ENCODE measurements around the gene NEAT1.

DNA sequence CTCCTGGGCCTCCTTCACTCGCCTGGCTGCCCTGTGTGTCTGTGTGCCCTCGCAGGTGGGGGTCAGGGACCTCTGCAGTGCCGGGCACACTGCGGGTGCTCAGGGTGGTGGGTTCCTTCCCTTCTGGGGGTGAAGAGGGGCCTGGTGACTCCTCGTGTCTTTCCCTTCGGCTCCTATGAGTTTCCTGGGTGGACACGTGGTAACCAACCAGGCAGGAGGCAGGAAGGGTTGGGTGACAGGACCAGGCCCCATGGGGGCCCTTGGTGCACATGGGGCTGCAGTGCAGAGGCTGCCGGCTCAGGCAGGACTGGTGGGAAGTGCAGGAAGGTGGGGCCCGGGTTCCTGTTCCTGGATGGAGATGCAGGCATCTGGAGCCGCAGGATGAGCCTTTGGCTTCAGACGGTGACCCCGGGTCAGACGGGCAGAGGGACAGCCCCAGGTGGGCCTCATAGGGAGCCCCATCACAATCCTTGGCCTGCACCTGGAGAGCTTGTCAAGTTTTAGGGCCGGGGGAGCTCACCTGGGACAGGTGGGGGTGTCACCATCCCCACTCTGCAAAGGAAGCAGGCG, 26.6 kb upstream of the NEAT1 start:
- no peak for TF ChIP-seq FOXM1 (IDR thresholded peaks at IDR 0.05; ENCODE audit: borderline replicate concordance)
- TF ChIP-seq, protein P1, sequence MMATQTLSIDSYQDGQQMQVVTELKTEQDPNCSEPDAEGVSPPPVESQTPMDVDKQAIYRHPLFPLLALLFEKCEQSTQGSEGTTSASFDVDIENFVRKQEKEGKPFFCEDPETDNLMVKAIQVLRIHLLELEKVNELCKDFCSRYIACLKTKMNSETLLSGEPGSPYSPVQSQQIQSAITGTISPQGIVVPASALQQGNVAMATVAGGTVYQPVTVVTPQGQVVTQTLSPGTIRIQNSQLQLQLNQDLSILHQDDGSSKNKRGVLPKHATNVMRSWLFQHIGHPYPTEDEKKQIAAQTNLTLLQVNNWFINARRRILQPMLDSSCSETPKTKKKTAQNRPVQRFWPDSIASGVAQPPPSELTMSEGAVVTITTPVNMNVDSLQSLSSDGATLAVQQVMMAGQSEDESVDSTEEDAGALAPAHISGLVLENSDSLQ (IDR thresholded peaks at IDR 0.05) = no peak
- TF ChIP-seq BHLHE40 (IDR thresholded peaks at IDR 0.05; ENCODE audit: borderline replicate concordance) = no peak
- TF ChIP-seq SP1 (IDR thresholded peaks at IDR 0.05) = no peak
- no peak for TF ChIP-seq FOXA1 (IDR thresholded peaks at IDR 0.05)
- no peak for TF ChIP-seq SUZ12 (IDR thresholded peaks at IDR 0.05)

Measured in HEK293T (cell line).